Endothelial cell of umbilical vein (primary cell): ENCODE data around the gene S100P. TPM values are rescaled to one million over a fixed set of nuclear protein-coding genes. Genes with fewer than 3 reads are reported as not detected.

Experiments
- BruUV-seq: library from RNA; stranded (reverse); fragments of 400-500 nt; replicated peaks from 2 replicates; lab custom pipeline; 2021; lab: Mats Ljungman, UMichigan
- CTCF ChIA-PET: fragments of 300-600, 350-600 bp; sonication (Branson Sonifier 250); formaldehyde crosslinking; loops from one replicate; lab custom pipeline; 2021; ENCODE audit warnings: antibody characterized with exemption, inconsistent platforms; lab: Charles Lee
- POLR2A ChIA-PET: fragments of 300-600, 350-600 bp; sonication (Branson Sonifier 250); formaldehyde crosslinking; loops from one replicate; lab custom pipeline; 2021; ENCODE audit warnings: antibody characterized with exemption, inconsistent platforms; lab: Charles Lee
- DNase-seq: peaks from one replicate; pipeline ENCODE4 v3.0.0-alpha.2; 2011; ENCODE audit warnings: low read depth, low spot score
- FAIRE-seq: peaks from 2 replicates; lab custom pipeline; 2011; peaks lifted over from hg19 to GRCh38; lab: Jason Lieb, UNC
- H2AFZ ChIP-seq: 2 replicates; pipeline ENCODE4 v1.6.0; 2012; ENCODE audit warnings: low read depth, low read length, control low read depth, inconsistent platforms
- H3K27ac ChIP-seq: 2 replicates; pipeline ENCODE4 v1.5.1; 2011; ENCODE audit warnings: low read depth, mild to moderate bottlenecking, control low read depth, low read length, moderate library complexity; ENCODE audit not compliant: insufficient read depth
- H3K27me3 ChIP-seq, 2 experiments: 2 replicates each; pipeline versions ENCODE4 v1.6.0 to v1.6.1; 2011; ENCODE audit warnings: low read length in 2 of 2, mixed read lengths in 1 of 2; ENCODE audit not compliant: control insufficient read depth in 2 of 2, insufficient read depth in 2 of 2
- H3K36me3 ChIP-seq, 2 experiments: 2 replicates in 1 of 2; 3 replicates in 1 of 2; pipeline ENCODE4 v1.5.1; 2011; ENCODE audit warnings: low read length in 2 of 2, mild to moderate bottlenecking in 1 of 2, moderate library complexity in 1 of 2; ENCODE audit not compliant: control insufficient read depth in 2 of 2, insufficient read depth in 2 of 2; ENCODE audit errors: extremely low read depth in 1 of 2
- H3K4me1 ChIP-seq: 3 replicates; pipeline ENCODE4 v1.5.1; 2011; ENCODE audit warnings: mild to moderate bottlenecking, low read length; ENCODE audit not compliant: control insufficient read depth, insufficient read depth; ENCODE audit errors: extremely low read depth
- H3K4me2 ChIP-seq: 2 replicates; pipeline ENCODE4 v1.6.1; 2011; ENCODE audit warnings: low read length, control low read depth, mixed read lengths; ENCODE audit not compliant: insufficient read depth
- H3K4me3 ChIP-seq, 3 experiments: fragments of 200-600 bp in 1 of 3; sonication (generic), shearing (Covaris generic) in 1 of 3; replicated peaks in 1 of 3; 2 replicates each; pipeline ENCODE4 v1.5.1; 2011 to 2016; ENCODE audit warnings: control low read depth in 3 of 3, low read length in 3 of 3, mild to moderate bottlenecking in 2 of 3, inconsistent platforms in 1 of 3, low read depth in 1 of 3, moderate library complexity in 1 of 3; ENCODE audit not compliant: insufficient read depth in 1 of 3
- H3K79me2 ChIP-seq: 2 replicates; pipeline ENCODE4 v1.6.0; 2012; ENCODE audit warnings: low read length, inconsistent platforms; ENCODE audit not compliant: control insufficient read depth, insufficient read depth
- H3K9ac ChIP-seq: replicated peaks from 2 replicates; pipeline ENCODE3; 2011; ENCODE audit warnings: low read length, control low read depth; ENCODE audit not compliant: insufficient read depth; ENCODE audit errors: extremely low read depth
- H3K9me1 ChIP-seq: replicated peaks from 3 replicates; pipeline ENCODE4 v1.6.0; 2011; ENCODE audit warnings: mild to moderate bottlenecking, low read length; ENCODE audit not compliant: control insufficient read depth, insufficient read depth; ENCODE audit errors: extremely low read depth
- H3K9me3 ChIP-seq: replicated peaks from 2 replicates; pipeline ENCODE4 v1.5.1; 2012; ENCODE audit warnings: low read length, inconsistent platforms; ENCODE audit not compliant: control insufficient read depth, insufficient read depth
- H4K20me1 ChIP-seq: replicated peaks from 2 replicates; pipeline ENCODE3; 2011; ENCODE audit warnings: mild to moderate bottlenecking, low read length; ENCODE audit not compliant: control insufficient read depth, insufficient read depth; ENCODE audit errors: extremely low read depth
- EZH2 ChIP-seq: IDR thresholded peaks from 2 replicates; pipeline ENCODE4 v1.6.1; 2012; ENCODE audit warnings: borderline replicate concordance, low read depth, mild to moderate bottlenecking, moderate library complexity, low read length, inconsistent platforms; ENCODE audit not compliant: severe bottlenecking
- FOS ChIP-seq: IDR thresholded peaks from 2 replicates; pipeline ENCODE4 v1.6.1; 2011; ENCODE audit warnings: mild to moderate bottlenecking, low read length, moderate library complexity, borderline replicate concordance; ENCODE audit not compliant: insufficient read depth
- GATA2 ChIP-seq: IDR thresholded peaks from 2 replicates; pipeline ENCODE4 v1.7.0; 2011; ENCODE audit warnings: low read depth, mild to moderate bottlenecking, moderate library complexity, mixed read lengths, low read length; ENCODE audit not compliant: insufficient read length, insufficient read depth
- JUN ChIP-seq: IDR thresholded peaks from 2 replicates; pipeline ENCODE4 v1.6.1; 2011; ENCODE audit warnings: borderline replicate concordance, low read depth; ENCODE audit not compliant: insufficient read length, insufficient read depth
- MYC ChIP-seq: IDR thresholded peaks from one replicate; pipeline ENCODE4 v1.6.1; 2011; ENCODE audit warnings: mild to moderate bottlenecking, low read depth, low read length
- POLR2A ChIP-seq: IDR thresholded peaks from 2 replicates; pipeline ENCODE4 v1.6.1; 2012; ENCODE audit warnings: low read depth, mild to moderate bottlenecking, control low read depth, low read length
- POLR2AphosphoS5 ChIP-seq: IDR thresholded peaks from 2 replicates; pipeline ENCODE4 v1.6.1; 2012; ENCODE audit warnings: low read depth, mild to moderate bottlenecking, control low read depth, low read length, moderate library complexity; ENCODE audit not compliant: insufficient read depth
- dilution Hi-C: fragments of 300-500 bp; cut with MboI; formaldehyde crosslinking; loops from one replicate; pipeline ENCODE4 v1.15.0; 2019; ENCODE audit warnings: low sequenced_read_pairs; ENCODE audit not compliant: extremely low pct_ligation_motif_present
- intact Hi-C: fragments of 100-400 bp; cut with micrococcal nuclease; formaldehyde crosslinking; loops from one replicate; pipeline ENCODE4 v1.10.0; 2022
- polyA plus RNA-seq, 4 experiments: library from polyadenylated mRNA; depleted of rRNA in 3 of 4; stranded (reverse) in 3 of 4; unstranded in 1 of 4; fragments of >200 nt; gene quantifications; 2 replicates each; pipeline versions ENCODE4 v1.2.1 to v1.2.3, GENCODE V29; 2011 to 2012; ENCODE audit warnings: missing spikeins in 1 of 4
- total RNA-seq: library from RNA; stranded (reverse); gene quantifications from 2 replicates; pipeline ENCODE4 v1.2.3, GENCODE V29; 2021
- TF ChIP-seq, protein P1 (sequence below), 2 donors: IDR thresholded peaks; 1 replicate in 1 of 2; 2 replicates in 1 of 2; pipeline ENCODE4 v1.5.1; 2011; ENCODE audit warnings: low read length in 2 of 2, mild to moderate bottlenecking in 2 of 2, moderate library complexity in 2 of 2, control low read depth in 1 of 2, inconsistent platforms in 1 of 2, low read depth in 1 of 2; ENCODE audit not compliant: insufficient read depth in 1 of 2; ENCODE audit errors: extremely low read depth in 1 of 2
- TF ChIP-seq, protein P2 (sequence below): IDR thresholded peaks from 2 replicates; pipeline ENCODE4 v1.6.1; 2011; ENCODE audit not compliant: insufficient read depth, insufficient read length

The S100P gene
- total and polyA plus RNA-seq, 2 donors (not counting 3 experiments of a cell fraction or from before 2014, with no cell fraction given), result not detected

DNA sequence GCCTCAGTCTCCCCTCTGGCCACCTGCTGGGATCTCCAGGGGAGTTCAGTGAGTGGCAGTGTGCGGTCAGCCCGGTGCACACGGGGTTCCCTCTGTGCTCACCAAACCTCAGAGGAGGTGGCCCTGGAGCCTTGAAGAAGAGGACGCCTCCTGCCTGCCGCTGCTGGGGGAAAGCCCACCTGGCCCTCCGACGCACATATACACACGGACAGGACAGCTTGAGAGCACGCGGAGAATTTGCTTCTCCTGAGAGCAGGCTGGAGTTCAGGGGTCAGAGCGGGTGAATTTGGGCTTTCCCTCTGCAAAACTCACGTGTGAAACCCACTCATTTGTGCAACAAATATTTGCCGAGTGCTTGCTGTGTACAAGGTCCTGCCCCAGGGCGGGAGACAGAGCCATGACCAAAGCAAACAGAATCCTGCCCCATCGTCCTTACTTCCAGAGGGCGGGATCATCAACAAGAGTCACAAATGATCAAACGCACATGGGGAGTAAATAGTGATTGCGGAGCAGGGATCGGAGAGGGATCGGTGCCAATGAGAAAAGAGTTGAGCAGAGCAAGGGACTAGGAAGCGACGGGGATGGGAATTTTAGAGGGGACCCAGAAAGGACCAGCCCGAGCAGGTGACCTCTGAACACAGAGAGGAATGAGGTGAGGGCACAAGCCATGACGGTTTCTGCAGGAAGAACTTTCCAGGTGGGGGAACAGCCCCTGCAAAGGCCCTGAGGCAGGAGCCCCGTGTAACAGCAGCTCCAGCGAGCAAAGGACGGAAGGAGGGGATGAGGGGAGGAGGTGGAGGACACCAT, 39.9 kb downstream of the S100P start:
- Histone ChIP-seq H3K4me2 (no peak overlapping the region), H3K4me1 (peaks cover 3% of the 10 kb centered on the region), H4K20me1 (no peaks in the 10 kb centered on the region), H3K27me3 (no peaks in the 10 kb centered on the region), H2AFZ (no peak overlapping the region), H3K4me3 (no peak overlapping the region), H3K9me3 (no peaks in the 10 kb centered on the region), H3K9ac (no peak overlapping the region), H3K27ac (no peak overlapping the region), H3K9me1 (no peaks in the 10 kb centered on the region), H3K36me3 (no peaks in the 10 kb centered on the region), H3K79me2 (no peaks in the 10 kb centered on the region)
- dilution Hi-C loops (no loop called here), intact Hi-C loops (no loop called here)
- FAIRE-seq, result no peak
- ChIA-PET CTCF (interaction anchor here (1.2 to 1.3 kb wide), 2 partner anchors 13 to 140 kb away, joined by 8 to 11 read pairs; no protein-coding TSS in a partner anchor), POLR2A (no interaction called here)
- TF ChIP-seq MYC (no peak), POLR2AphosphoS5 (no peak), EZH2 (no peak), GATA2 (no peak)
- DNase-seq, result no peak
- BruUV-seq, result no TSS peak

DNA sequence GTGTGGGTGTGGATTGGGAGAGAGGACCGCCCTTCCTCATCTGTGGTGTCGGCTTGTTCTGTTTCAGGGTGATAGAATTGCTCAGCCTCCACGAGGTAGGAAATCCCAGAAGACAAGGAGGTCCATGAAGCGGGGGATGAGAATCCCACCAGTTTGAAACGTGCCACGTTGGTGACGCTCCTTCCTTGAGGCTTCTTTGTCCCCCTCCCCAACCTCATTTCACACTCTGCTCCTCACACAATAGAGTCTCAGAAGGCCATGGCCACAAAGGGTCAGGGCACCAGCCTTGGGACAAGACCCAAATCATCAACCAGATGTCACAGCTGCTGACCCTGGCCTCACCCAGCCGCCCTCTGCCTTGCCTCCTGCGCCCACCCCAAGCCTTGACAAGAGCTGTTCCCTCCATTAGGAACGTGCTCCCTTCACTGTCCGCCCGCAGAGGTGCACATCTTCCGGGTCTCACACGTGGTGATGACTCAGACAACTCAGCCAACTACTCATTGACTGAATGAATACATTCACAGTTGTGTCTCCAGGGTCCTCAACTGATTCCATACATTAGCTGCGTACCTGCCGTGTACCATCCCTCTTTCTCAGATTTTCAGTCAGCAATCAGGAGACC, 40.6 kb downstream of the S100P start:
- Histone ChIP-seq H3K9me1 (no peaks in the 10 kb centered on the region), H3K36me3 (no peaks in the 10 kb centered on the region), H3K9me3 (no peaks in the 10 kb centered on the region), H3K4me3 (no peak overlapping the region), H3K4me2 (no peak overlapping the region), H4K20me1 (no peaks in the 10 kb centered on the region), H3K27ac (no peak overlapping the region), H3K79me2 (no peaks in the 10 kb centered on the region), H3K27me3 (no peaks in the 10 kb centered on the region), H3K4me1 (peaks cover 3% of the 10 kb centered on the region), H2AFZ (no peak overlapping the region), H3K9ac (no peak overlapping the region)
- CTCF ChIA-PET, result interaction anchor here (1.0 kb wide), 2 partner anchors 142 to 152 kb away, joined by 3 to 4 read pairs; no protein-coding TSS in a partner anchor
- intact Hi-C loops (no loop called here), dilution Hi-C loops (no loop called here)
- FAIRE-seq (no peak), DNase-seq (no peak)
- TF ChIP-seq EZH2, result no peak
- TF ChIP-seq MYC, result no peak
- TF ChIP-seq POLR2A, result no peak
- no peak for TF ChIP-seq POLR2AphosphoS5
- TF ChIP-seq FOS, result no peak
- TF ChIP-seq JUN, result no peak
- TF ChIP-seq GATA2, result no peak
- TF ChIP-seq, protein P1, sequence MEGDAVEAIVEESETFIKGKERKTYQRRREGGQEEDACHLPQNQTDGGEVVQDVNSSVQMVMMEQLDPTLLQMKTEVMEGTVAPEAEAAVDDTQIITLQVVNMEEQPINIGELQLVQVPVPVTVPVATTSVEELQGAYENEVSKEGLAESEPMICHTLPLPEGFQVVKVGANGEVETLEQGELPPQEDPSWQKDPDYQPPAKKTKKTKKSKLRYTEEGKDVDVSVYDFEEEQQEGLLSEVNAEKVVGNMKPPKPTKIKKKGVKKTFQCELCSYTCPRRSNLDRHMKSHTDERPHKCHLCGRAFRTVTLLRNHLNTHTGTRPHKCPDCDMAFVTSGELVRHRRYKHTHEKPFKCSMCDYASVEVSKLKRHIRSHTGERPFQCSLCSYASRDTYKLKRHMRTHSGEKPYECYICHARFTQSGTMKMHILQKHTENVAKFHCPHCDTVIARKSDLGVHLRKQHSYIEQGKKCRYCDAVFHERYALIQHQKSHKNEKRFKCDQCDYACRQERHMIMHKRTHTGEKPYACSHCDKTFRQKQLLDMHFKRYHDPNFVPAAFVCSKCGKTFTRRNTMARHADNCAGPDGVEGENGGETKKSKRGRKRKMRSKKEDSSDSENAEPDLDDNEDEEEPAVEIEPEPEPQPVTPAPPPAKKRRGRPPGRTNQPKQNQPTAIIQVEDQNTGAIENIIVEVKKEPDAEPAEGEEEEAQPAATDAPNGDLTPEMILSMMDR (IDR thresholded peaks at IDR 0.05; ENCODE audit: extremely low read depth in 1 of 2, insufficient read depth in 1 of 2, low read depth in 1 of 2, low read length in 2 of 2), result no peak
- TF ChIP-seq, protein P2, sequence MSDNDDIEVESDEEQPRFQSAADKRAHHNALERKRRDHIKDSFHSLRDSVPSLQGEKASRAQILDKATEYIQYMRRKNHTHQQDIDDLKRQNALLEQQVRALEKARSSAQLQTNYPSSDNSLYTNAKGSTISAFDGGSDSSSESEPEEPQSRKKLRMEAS, result no peak
- POLR2A ChIA-PET, result interaction anchor here (0.5 kb wide), 1 partner anchor 50 kb away, joined by 3 read pairs; no protein-coding TSS in a partner anchor
- no TSS peak for BruUV-seq
